ENCODE data around the gene UBN1.

DNA sequence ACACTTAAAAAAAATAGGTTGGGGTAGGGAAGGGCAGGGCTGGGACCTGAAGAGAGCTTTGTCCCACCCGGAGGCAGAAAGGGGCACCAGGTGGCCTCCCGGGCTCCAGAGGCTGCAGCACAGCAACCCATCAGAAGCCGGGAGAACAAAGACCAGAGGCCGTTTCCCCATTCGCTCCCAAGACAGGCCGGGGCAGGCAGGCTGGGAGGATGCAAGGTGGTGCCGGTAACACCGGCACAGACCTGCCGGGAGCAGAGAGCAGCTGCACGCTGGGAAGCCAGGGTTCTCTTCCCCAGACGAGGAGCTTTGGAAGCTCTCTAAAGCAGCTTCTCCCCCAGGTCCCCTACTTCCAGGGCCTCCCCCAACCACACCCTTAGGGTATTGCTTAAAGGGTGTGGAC is 84.1 kb downstream of the UBN1 start:
- TF ChIP-seq CTCF (IDR thresholded peaks at IDR 0.05) = no peak
- no peak for TF ChIP-seq POLR2A (IDR thresholded peaks at IDR 0.05)
- no peak for TF ChIP-seq EP300 (IDR thresholded peaks at IDR 0.05)
- no peak for TF ChIP-seq POLR2AphosphoS5 (IDR thresholded peaks at IDR 0.05)
